ENCODE measurements around the gene TPSG1.

GRCh38 chr16:1197237-1197866 is 27.7 kb downstream of the TPSG1 start:
- no peak for TF ChIP-seq EZH2 (IDR thresholded peaks at IDR 0.05)
- no peak for TF ChIP-seq CTCF (IDR thresholded peaks at IDR 0.05 in 2 of 3, conservative IDR thresholded peaks at IDR 0.05 in 1 of 3; ENCODE audit: borderline replicate concordance in 1 of 3, insufficient read depth in 1 of 3, low read depth in 2 of 3, low read length in 2 of 3)
- TF ChIP-seq POLR2AphosphoS5 (IDR thresholded peaks at IDR 0.05; ENCODE audit: low read depth, low read length), result no peak
- TF ChIP-seq EZH2phosphoT487 (IDR thresholded peaks at IDR 0.05; ENCODE audit: borderline replicate concordance), result no peak
